Measurements from ENCODE around the gene XAGE1B. TPM values are rescaled to one million over a fixed set of nuclear protein-coding genes. Genes with fewer than 3 reads are reported as not detected.
"Not testable (repeated sequence)": the region's sequence is repeated elsewhere in the genome, so short reads cannot be mapped to it uniquely, and the experiment has no call there.

The XAGE1B gene
- polyA plus RNA-seq, 2 of the 4 experiments (the other 2 are of a cell fraction): 54.6 to 179 TPM

DNA sequence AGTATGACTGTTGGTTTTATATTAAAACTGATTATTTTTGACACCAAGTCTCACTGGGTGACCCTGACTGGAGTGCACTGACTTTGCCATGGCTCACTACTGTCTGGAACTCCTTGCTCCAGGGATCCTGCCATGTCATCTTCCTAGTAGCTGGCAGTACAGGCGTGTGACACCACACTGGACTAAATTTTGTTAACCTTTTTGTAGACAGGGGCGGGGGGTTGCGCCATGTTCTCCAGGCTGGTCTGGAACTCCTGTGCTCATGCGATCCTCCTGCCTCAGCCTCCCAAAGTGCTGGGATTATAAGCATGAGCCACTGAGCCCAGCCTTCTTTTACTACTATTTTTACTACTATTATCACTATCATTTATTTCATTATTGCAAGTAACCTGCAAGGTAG is 12.3 kb downstream of the XAGE1B start:
- no peaks in the 10 kb centered on the region for H3K4me1 ChIP-seq
- DNase-seq (ENCODE audit: low read depth in 1 of 2, low spot score in 1 of 2) (no peak), FAIRE-seq (no peak), ATAC-seq (no peak)
- H3K27ac ChIP-seq: no peak overlapping the region
- ChIA-PET POLR2A (no interaction called here), CTCF (no interaction called here)
- WGBS (ENCODE audit: missing lambda C conversion rate): 15% methylated on average over 4 of the region's 4 CpGs
- H3K4me3 ChIP-seq: no peak overlapping the region
- no peak overlapping the region for H3K4me2 ChIP-seq
- H3K9me3 ChIP-seq: no peaks in the 10 kb centered on the region
- TF ChIP-seq RNF2 (IDR thresholded peaks at IDR 0.05; ENCODE audit: borderline replicate concordance, low read depth): no peak
- TF ChIP-seq, protein P1, sequence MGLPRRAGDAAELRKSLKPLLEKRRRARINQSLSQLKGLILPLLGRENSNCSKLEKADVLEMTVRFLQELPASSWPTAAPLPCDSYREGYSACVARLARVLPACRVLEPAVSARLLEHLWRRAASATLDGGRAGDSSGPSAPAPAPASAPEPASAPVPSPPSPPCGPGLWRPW (IDR thresholded peaks at IDR 0.05): no peak
- no peak for TF ChIP-seq SREBF2 (IDR thresholded peaks at IDR 0.05)

DNA sequence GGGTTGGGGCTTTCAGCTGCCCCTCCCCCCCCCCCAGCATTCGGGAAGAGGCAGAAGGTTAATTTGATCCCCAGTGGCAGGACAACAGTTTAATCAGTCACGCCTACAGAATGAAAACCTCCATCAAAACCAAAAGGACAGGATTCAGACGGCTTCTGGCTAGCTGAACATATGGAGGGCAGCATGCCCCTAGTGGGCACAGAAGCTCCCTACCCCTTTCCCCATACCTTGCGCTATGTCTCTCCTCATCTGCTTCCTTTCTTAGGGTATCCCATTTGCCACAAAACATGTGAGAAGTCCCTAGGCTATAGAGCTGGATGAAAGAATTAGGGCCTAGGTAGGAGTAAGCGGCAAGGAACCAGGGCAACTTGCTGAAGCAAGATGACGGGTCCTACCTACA is 15.5 kb downstream of the XAGE1B start:
- FAIRE-seq; H3K4me1 ChIP-seq; CTCF ChIA-PET; POLR2A ChIA-PET; H3K9me3 ChIP-seq; H3K27ac ChIP-seq; H3K4me2 ChIP-seq; DNase-seq (ENCODE audit: low read depth in 1 of 2, low spot score in 1 of 2); H3K4me3 ChIP-seq: not testable (repeated sequence)
- WGBS (ENCODE audit: missing lambda C conversion rate): no CpG with 5 or more reads among the region's 6 CpGs
- ATAC-seq: peak in 1 of 2 experiments; percentile 56; a peak in 2 of 6 replicates

DNA sequence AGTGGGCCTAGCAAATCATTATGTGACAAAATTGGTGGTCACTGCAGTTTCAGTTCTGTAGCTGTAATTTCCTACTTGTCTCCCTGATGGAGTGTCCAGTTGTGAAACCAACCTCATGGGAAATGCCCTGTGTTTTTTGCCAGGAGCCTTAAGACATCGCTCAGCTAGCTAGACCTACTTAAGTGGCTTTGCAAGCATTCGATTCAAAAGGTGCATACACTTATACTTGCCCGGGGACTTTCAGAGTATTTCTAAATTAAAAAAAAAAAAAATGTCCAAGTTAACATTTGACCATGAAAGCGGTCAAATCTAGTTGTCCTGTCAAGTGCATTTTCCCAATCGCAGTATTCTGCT is 20.5 kb downstream of the XAGE1B start:
- H3K4me2 ChIP-seq; ATAC-seq; POLR2A ChIA-PET; FAIRE-seq; DNase-seq (ENCODE audit: low read depth in 1 of 2, low spot score in 1 of 2); CTCF ChIA-PET; H3K9me3 ChIP-seq; H3K4me3 ChIP-seq; H3K4me1 ChIP-seq; H3K27ac ChIP-seq: not testable (repeated sequence)
- WGBS (ENCODE audit: missing lambda C conversion rate): no CpG with 5 or more reads among the region's 5 CpGs

GRCh38 chrX:52495545-52496418 is 21.1 kb downstream of the XAGE1B start, which contains the start of gene XAGE1A:
XAGE1A (plus strand) TSS chrX:52495808; CDS start chrX:52497362, 1,554 bp downstream.
- peak; percentile 85 to 93 for ATAC-seq
- H3K9me3 ChIP-seq; DNase-seq (ENCODE audit: low read depth in 1 of 2, low spot score in 1 of 2); H3K4me3 ChIP-seq; H3K4me1 ChIP-seq; CTCF ChIA-PET; FAIRE-seq; H3K27ac ChIP-seq; H3K4me2 ChIP-seq; POLR2A ChIA-PET: not testable (repeated sequence)
- no CpG with 5 or more reads among the region's 41 CpGs for WGBS (ENCODE audit: missing lambda C conversion rate)

GRCh38 chrX:52471301-52471700 is 45.6 kb downstream of the XAGE1B start:
- H3K27ac ChIP-seq; POLR2A ChIA-PET; H3K4me1 ChIP-seq; H3K9me3 ChIP-seq; FAIRE-seq; DNase-seq (ENCODE audit: low read depth in 1 of 2, low spot score in 1 of 2); ATAC-seq; H3K4me3 ChIP-seq; H3K4me2 ChIP-seq; CTCF ChIA-PET: not testable (repeated sequence)
- 0% methylated on average over 1 of the region's 1 CpG for WGBS (ENCODE audit: missing lambda C conversion rate)

Small RNA genes within 50 kb of the gene (small RNA-seq; reads per million reads assigned to genes)
- gene BX510359.8 (0 reads per million in 6 experiments), gene RBM22P7 (0 reads per million in 6 experiments)

Other genes with a start within 250 kb of the XAGE1B start
- not detected in 2 replicates for gene XAGE2, start 148.0 kb downstream of the XAGE1B start, polyA plus RNA-seq (2011; rRNA removed)
- gene XAGE2, start 148.0 kb downstream of the XAGE1B start, polyA plus RNA-seq (2017; fragmentation: RNase III; extraction: RNeasy Plus Mini Kit Qiagen cat#74134 plus additional on column Dnase treatment): not detected in 3 replicates
- 82.9 and 111 TPM in 2 replicates for gene XAGE1A, start 21.3 kb downstream of the XAGE1B start, polyA plus RNA-seq (2011; rRNA removed)
- 8.3 to 18.1 TPM (median 13.3 TPM) in 3 replicates for gene XAGE1A, start 21.3 kb downstream of the XAGE1B start, polyA plus RNA-seq (2017; fragmentation: RNase III; extraction: RNeasy Plus Mini Kit Qiagen cat#74134 plus additional on column Dnase treatment)
- gene SSX7, start 137.8 kb upstream of the XAGE1B start, polyA plus RNA-seq (2011; rRNA removed): not detected in 2 replicates
- gene SSX7, start 137.8 kb upstream of the XAGE1B start, polyA plus RNA-seq (2017; fragmentation: RNase III; extraction: RNeasy Plus Mini Kit Qiagen cat#74134 plus additional on column Dnase treatment): not detected in 3 replicates
- gene SSX2, start 190.1 kb upstream of the XAGE1B start, polyA plus RNA-seq (2011; rRNA removed): not detected in 2 replicates
- gene SSX2, start 190.1 kb upstream of the XAGE1B start, polyA plus RNA-seq (2017; fragmentation: RNase III; extraction: RNeasy Plus Mini Kit Qiagen cat#74134 plus additional on column Dnase treatment): not detected in 3 replicates
- not detected in 2 replicates for gene SSX2B, start 234.2 kb upstream of the XAGE1B start, polyA plus RNA-seq (2011; rRNA removed)
- not detected in 3 replicates for gene SSX2B, start 234.2 kb upstream of the XAGE1B start, polyA plus RNA-seq (2017; fragmentation: RNase III; extraction: RNeasy Plus Mini Kit Qiagen cat#74134 plus additional on column Dnase treatment)

Data from A549 (cell line).